Activated T-helper 1 cell treated with Interleukin-2 at 50 U/mL for 16 hours (primary cell): ENCODE results near the gene TPCN1.

Experiments used
- DNase-seq: peaks from one replicate; pipeline ENCODE4 v3.0.0-alpha.2; 2020; ENCODE audit warnings: low read depth

Gene TPCN1

DNA sequence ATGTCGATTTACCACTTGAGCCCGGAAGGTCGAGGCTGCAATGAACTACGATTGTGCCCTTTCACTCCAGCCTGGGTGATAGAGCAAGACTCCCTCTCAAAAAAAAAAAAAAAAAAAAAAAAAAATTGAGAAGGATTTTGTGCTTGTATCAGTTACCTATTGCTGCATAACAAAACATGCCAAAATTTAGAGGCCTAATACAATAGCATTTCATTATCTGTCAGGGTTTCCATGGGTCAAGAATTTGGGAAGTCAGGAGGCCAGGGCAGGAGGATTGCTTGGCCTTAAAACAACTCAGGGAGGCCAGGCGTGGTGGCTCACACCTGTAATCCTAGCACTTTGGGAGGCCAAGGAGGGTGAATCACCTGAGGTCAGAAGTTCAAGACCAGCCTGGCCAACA is 118.3 kb downstream of the TPCN1 start:
- no peak for DNase-seq

GRCh38 chr12:113340061-113340460 is 118.8 kb downstream of the TPCN1 start:
- DNase-seq, result no peak

DNA sequence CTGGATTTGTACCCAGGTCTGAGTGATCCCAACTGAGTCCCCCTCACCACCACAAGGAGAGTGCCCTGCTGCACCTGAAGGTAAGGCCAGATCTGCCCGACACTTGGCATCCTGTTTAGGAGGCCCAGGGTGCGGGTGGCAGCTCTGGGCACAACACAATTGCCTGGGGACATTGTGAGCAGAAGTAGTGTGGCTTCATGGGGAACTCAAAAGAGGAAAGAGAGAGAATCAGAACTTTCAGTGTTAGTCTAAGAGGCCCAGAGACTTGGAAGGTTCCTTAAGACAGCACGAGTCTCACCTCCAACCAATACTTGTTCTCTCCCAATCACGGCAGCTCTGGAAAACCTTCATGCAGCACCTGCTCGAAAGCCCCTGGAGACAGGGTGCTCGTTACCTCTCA is 120.3 kb downstream of the TPCN1 start:
- no peak for DNase-seq

DNA sequence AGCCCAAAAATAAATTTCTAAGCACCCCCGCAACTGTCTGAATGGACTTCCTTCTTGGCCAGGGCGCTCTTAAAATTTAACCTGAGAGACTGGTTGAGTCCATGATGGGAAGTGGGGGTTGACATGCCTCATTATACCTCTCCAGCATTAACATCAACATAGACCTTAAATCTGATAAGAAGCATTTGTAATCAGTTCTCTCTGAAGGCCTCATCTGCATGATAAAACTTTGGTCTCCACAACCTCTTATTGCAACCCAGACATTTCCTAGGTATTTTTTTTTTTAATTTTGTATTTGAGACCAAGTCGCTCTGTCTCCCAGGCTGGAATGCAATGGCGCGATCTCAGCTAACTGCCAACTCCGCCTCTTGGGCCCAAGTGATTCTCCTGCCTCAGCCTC is 124.1 kb downstream of the TPCN1 start:
- no peak for DNase-seq

- no peak for DNase-seq
Measured at GRCh38 chr12:113346353-113346752, 125.1 kb downstream of the TPCN1 start.

- no peak for DNase-seq
Measured at GRCh38 chr12:113347107-113347506, 125.8 kb downstream of the TPCN1 start.

DNA sequence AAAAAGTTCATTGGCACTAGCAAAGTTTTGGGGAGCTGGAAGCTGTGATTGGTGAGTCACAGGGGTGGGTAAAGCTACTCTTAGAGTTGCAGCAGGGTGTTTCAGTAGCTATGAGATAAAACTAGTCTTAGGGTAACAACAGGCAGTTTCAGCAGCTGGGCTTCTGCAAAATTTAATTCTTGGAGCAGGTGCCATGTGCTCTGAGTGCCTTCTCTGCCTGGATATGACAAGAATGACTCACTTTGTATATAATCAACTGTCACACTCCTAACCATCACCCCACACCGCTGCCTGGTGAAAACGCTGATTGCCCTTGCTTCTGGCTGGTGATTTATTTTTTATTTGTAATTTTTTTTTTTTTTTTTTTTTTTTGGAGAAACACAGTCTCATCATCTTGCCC is 126.6 kb downstream of the TPCN1 start:
- no peak for DNase-seq
